H1 (cell line): ENCODE data around the gene PLA2G4F. TPM values are rescaled to one million over a fixed set of nuclear protein-coding genes. Genes with fewer than 3 reads are reported as not detected.

Experiments used
- CTCF ChIA-PET: fragments of 300-600 bp; sonication (Branson Sonifier 250); formaldehyde crosslinking; loops from one replicate; lab custom pipeline; 2021; ENCODE audit not compliant: partially characterized antibody; lab: Charles Lee
- POLR2A ChIA-PET: fragments of 300-600 bp; sonication (Branson Sonifier 250); formaldehyde crosslinking; loops from one replicate; lab custom pipeline; 2021; ENCODE audit warnings: inconsistent platforms; ENCODE audit not compliant: partially characterized antibody; lab: Charles Lee
- DNase-seq, 2 experiments: peaks; one replicate each; pipeline versions ENCODE4 v3.0.0 to v3.0.0-alpha.2; 2010 to 2022; ENCODE audit warnings: low spot score in 2 of 2, low read depth in 1 of 2, mixed read lengths in 1 of 2
- FAIRE-seq: peaks from 2 replicates; lab custom pipeline; 2011; peaks lifted over from hg19 to GRCh38; lab: Jason Lieb, UNC
- H2AFZ ChIP-seq: 2 replicates; pipeline ENCODE4 v1.8.1; 2012; ENCODE audit warnings: low read length, inconsistent platforms
- H2AK5ac ChIP-seq: 2 replicates; pipeline ENCODE4 v1.6.1; 2013; ENCODE audit warnings: low read depth, low read length
- H2BK120ac ChIP-seq: replicated peaks from 2 replicates; pipeline ENCODE3; 2013; ENCODE audit warnings: low read depth, low read length, inconsistent platforms
- H2BK12ac ChIP-seq: 2 replicates; pipeline ENCODE4 v1.6.1; 2013; ENCODE audit warnings: low read depth, low read length
- H2BK15ac ChIP-seq: 2 replicates; pipeline ENCODE4 v1.6.1; 2013; ENCODE audit warnings: low read length
- H2BK20ac ChIP-seq: 2 replicates; pipeline ENCODE4 v1.6.1; 2013; ENCODE audit warnings: low read length
- H2BK5ac ChIP-seq: 2 replicates; pipeline ENCODE4 v1.6.1; 2013; ENCODE audit warnings: low read depth, low read length
- H3K14ac ChIP-seq: 2 replicates; pipeline ENCODE4 v1.6.1; 2013; ENCODE audit warnings: inconsistent platforms; ENCODE audit not compliant: insufficient read length
- H3K18ac ChIP-seq: 2 replicates; pipeline ENCODE4 v1.6.1; 2013; ENCODE audit warnings: low read length; ENCODE audit errors: extremely low read depth
- H3K23ac ChIP-seq: 2 replicates; pipeline ENCODE4 v1.6.1; 2013; ENCODE audit warnings: inconsistent platforms; ENCODE audit not compliant: insufficient read length
- H3K23me2 ChIP-seq: 2 replicates; pipeline ENCODE4 v1.6.1; 2013; ENCODE audit warnings: low read depth, low read length
- H3K27ac ChIP-seq: 2 replicates; pipeline ENCODE4 v1.6.1; 2011; ENCODE audit warnings: low read depth, low read length, inconsistent platforms
- H3K27me3 ChIP-seq, 4 experiments: replicated peaks in 1 of 4; 1 replicate in 1 of 4; 2 replicates in 3 of 4; pipeline versions ENCODE4 v1.6.1 to v1.8.1; 2011 to 2013; ENCODE audit warnings: low read length in 3 of 4, mild to moderate bottlenecking in 3 of 4, inconsistent platforms in 2 of 4, mixed read lengths in 2 of 4, moderate library complexity in 1 of 4; ENCODE audit not compliant: control insufficient read depth in 3 of 4, insufficient read depth in 3 of 4; ENCODE audit errors: extremely low read depth in 1 of 4
- H3K36me3 ChIP-seq, 4 experiments: 2 replicates each; pipeline versions ENCODE4 v1.6.1 to v1.8.1; 2011 to 2013; ENCODE audit warnings: mild to moderate bottlenecking in 4 of 4, low read length in 3 of 4, moderate library complexity in 2 of 4, control low read depth in 1 of 4, inconsistent platforms in 1 of 4; ENCODE audit not compliant: insufficient read depth in 4 of 4, control insufficient read depth in 2 of 4
- H3K4ac ChIP-seq: replicated peaks from 2 replicates; pipeline ENCODE3; 2013; ENCODE audit warnings: low read length, low read depth, mixed read lengths, inconsistent platforms; ENCODE audit not compliant: insufficient read length
- H3K4me1 ChIP-seq, 4 experiments: replicated peaks in 1 of 4; 1 replicate in 1 of 4; 2 replicates in 3 of 4; pipeline versions ENCODE4 v1.6.1 to v1.8.1; 2011 to 2013; ENCODE audit warnings: low read length in 3 of 4, inconsistent platforms in 2 of 4, mixed read lengths in 1 of 4; ENCODE audit not compliant: insufficient read depth in 4 of 4, control insufficient read depth in 3 of 4
- H3K4me2 ChIP-seq, 2 experiments: 2 replicates each; pipeline versions ENCODE4 v1.6.1 to v1.8.1; 2011 to 2013; ENCODE audit warnings: low read depth in 2 of 2, low read length in 2 of 2, control low read depth in 1 of 2, inconsistent platforms in 1 of 2, mild to moderate bottlenecking in 1 of 2; ENCODE audit not compliant: insufficient read depth in 1 of 2
- H3K4me3 ChIP-seq, 4 experiments: fragments of 200-600, 300-600 bp in 1 of 4; sonication (generic), shearing (Covaris generic), sonication (Bioruptor Twin) in 1 of 4; 2 replicates each; pipeline versions ENCODE4 v1.5.1 to v1.8.1; 2011 to 2016; ENCODE audit warnings: low read length in 4 of 4, low read depth in 3 of 4, control low read depth in 2 of 4, inconsistent platforms in 2 of 4, mild to moderate bottlenecking in 2 of 4, mixed read lengths in 1 of 4, moderate library complexity in 1 of 4; ENCODE audit not compliant: insufficient read depth in 2 of 4; ENCODE audit errors: extremely low read depth in 1 of 4
- H3K56ac ChIP-seq: replicated peaks from 2 replicates; pipeline ENCODE3; 2013; ENCODE audit warnings: low read depth, mild to moderate bottlenecking, mixed read lengths, low read length, inconsistent platforms; ENCODE audit not compliant: insufficient read length
- H3K79me1 ChIP-seq: 2 replicates; pipeline ENCODE4 v1.6.1; 2013; ENCODE audit warnings: low read depth, low read length, control low read depth
- H3K79me2 ChIP-seq, 2 experiments: 2 replicates each; pipeline versions ENCODE4 v1.6.1 to v1.8.1; 2012 to 2013; ENCODE audit warnings: low read length in 2 of 2, mild to moderate bottlenecking in 2 of 2, inconsistent platforms in 1 of 2; ENCODE audit not compliant: insufficient read depth in 2 of 2, control insufficient read depth in 1 of 2
- H3K9ac ChIP-seq, 4 experiments: replicated peaks in 1 of 4; 1 replicate in 1 of 4; 2 replicates in 3 of 4; pipeline versions ENCODE4 v1.6.1 to v1.8.1; 2011 to 2013; ENCODE audit warnings: low read depth in 3 of 4, low read length in 3 of 4, control low read depth in 2 of 4, mild to moderate bottlenecking in 2 of 4, moderate library complexity in 2 of 4, inconsistent platforms in 1 of 4; ENCODE audit errors: extremely low read depth in 1 of 4
- H3K9me3 ChIP-seq, 2 experiments: 2 replicates each; pipeline versions ENCODE4 v1.6.1 to v1.8.1; 2012 to 2013; ENCODE audit warnings: mild to moderate bottlenecking in 2 of 2, moderate library complexity in 2 of 2, control low read depth in 1 of 2, inconsistent platforms in 1 of 2, low read depth in 1 of 2, low read length in 1 of 2, mixed read lengths in 1 of 2; ENCODE audit not compliant: insufficient read depth in 2 of 2
- H4K20me1 ChIP-seq, 2 experiments: replicated peaks in 1 of 2; 2 replicates each; pipeline versions ENCODE3 to v1.8.1; 2011 to 2013; ENCODE audit warnings: inconsistent platforms in 2 of 2, low read length in 2 of 2, mild to moderate bottlenecking in 1 of 2; ENCODE audit not compliant: insufficient read depth in 2 of 2, control insufficient read depth in 1 of 2
- H4K5ac ChIP-seq: 2 replicates; pipeline ENCODE4 v1.6.1; 2013; ENCODE audit warnings: low read length, low read depth, mixed read lengths, inconsistent platforms; ENCODE audit not compliant: insufficient read length
- H4K8ac ChIP-seq: 2 replicates; pipeline ENCODE4 v1.8.0; 2013; ENCODE audit warnings: mild to moderate bottlenecking, moderate library complexity, low read length, inconsistent platforms; ENCODE audit not compliant: insufficient read depth; ENCODE audit errors: extremely low read depth
- H4K91ac ChIP-seq: replicated peaks from 2 replicates; pipeline ENCODE3; 2013; ENCODE audit warnings: low read length, mixed read lengths, inconsistent platforms; ENCODE audit not compliant: insufficient read length
- CHD1 ChIP-seq: IDR thresholded peaks from 2 replicates; pipeline ENCODE4 v1.6.1; 2012; ENCODE audit warnings: low read depth, low read length, improper control_type of control experiment
- GABPA ChIP-seq: IDR thresholded peaks from 2 replicates; pipeline ENCODE4 v1.6.1; 2011; ENCODE audit warnings: mild to moderate bottlenecking, low read length, moderate library complexity, borderline replicate concordance; ENCODE audit not compliant: insufficient read depth
- GTF2F1 ChIP-seq: IDR thresholded peaks from 2 replicates; pipeline ENCODE4 v1.6.1; 2012; ENCODE audit warnings: low read depth, low read length, improper control_type of control experiment, borderline replicate concordance
- HDAC2 ChIP-seq, 2 experiments: fragments of 300-600 bp in 1 of 2; sonication (generic) in 1 of 2; IDR thresholded peaks; 2 replicates each; pipeline ENCODE4 v1.6.1; 2011 to 2012; ENCODE audit warnings: low read depth in 2 of 2, low read length in 2 of 2, mild to moderate bottlenecking in 2 of 2, moderate library complexity in 2 of 2, borderline replicate concordance in 1 of 2, inconsistent platforms in 1 of 2
- JUN ChIP-seq: IDR thresholded peaks from 2 replicates; pipeline ENCODE4 v1.6.1; 2011; ENCODE audit warnings: low read depth, mild to moderate bottlenecking, improper control_type of control experiment, low read length
- POLR2A ChIP-seq, 2 experiments: IDR thresholded peaks; 1 replicate in 1 of 2; 2 replicates in 1 of 2; pipeline ENCODE4 v1.6.1; 2011; ENCODE audit warnings: low read depth in 2 of 2, low read length in 2 of 2, mild to moderate bottlenecking in 2 of 2; ENCODE audit errors: control extremely low read depth in 1 of 2
- RBBP5 ChIP-seq: IDR thresholded peaks from 2 replicates; pipeline ENCODE4 v1.7.1; 2012; ENCODE audit warnings: low read depth, mild to moderate bottlenecking, inconsistent platforms, low read length, moderate library complexity, borderline replicate concordance
- SAP30 ChIP-seq: fragments of 300-600 bp; sonication (generic); IDR thresholded peaks from 2 replicates; pipeline ENCODE4 v1.7.1; 2012; ENCODE audit warnings: low read length, moderate library complexity, mild to moderate bottlenecking, inconsistent platforms; ENCODE audit not compliant: insufficient read depth, insufficient replicate concordance
- SIN3A ChIP-seq, 2 experiments: IDR thresholded peaks in 1 of 2; conservative IDR thresholded peaks in 1 of 2; 2 replicates each; pipeline ENCODE4 v1.6.1; 2011 to 2012; ENCODE audit warnings: low read length in 2 of 2, improper control_type of control experiment in 1 of 2, low read depth in 1 of 2, mild to moderate bottlenecking in 1 of 2
- SIX5 ChIP-seq: IDR thresholded peaks from 2 replicates; pipeline ENCODE4 v1.6.1; 2011; ENCODE audit warnings: mild to moderate bottlenecking, low read depth, low read length
- SRF ChIP-seq: IDR thresholded peaks from 2 replicates; pipeline ENCODE4 v1.6.1; 2011; ENCODE audit warnings: mild to moderate bottlenecking, low read depth, low read length, moderate library complexity
- TAF1 ChIP-seq: IDR thresholded peaks from 2 replicates; pipeline ENCODE4 v1.6.1; 2011; ENCODE audit warnings: mild to moderate bottlenecking, low read depth, low read length
- TBP ChIP-seq: IDR thresholded peaks from 2 replicates; pipeline ENCODE4 v1.6.1; 2011; ENCODE audit warnings: low read depth, low read length, improper control_type of control experiment
- TEAD4 ChIP-seq: IDR thresholded peaks from 2 replicates; pipeline ENCODE4 v1.6.1; 2012; ENCODE audit warnings: low read depth, low read length, inconsistent platforms, mixed read lengths
- YY1 ChIP-seq: IDR thresholded peaks from 2 replicates; pipeline ENCODE4 v1.6.1; 2011; ENCODE audit warnings: low read depth, mild to moderate bottlenecking, low read length
- WGBS, 2 experiments: shearing (Covaris generic) in 1 of 2; methylation state at CpG; one replicate each; pipeline versions ENCODE4 v1.1.6 to v1.1.7; 2013 to 2015; ENCODE audit warnings: low lambda C conversion rate in 2 of 2, mixed read lengths in 2 of 2, inconsistent platforms in 1 of 2, low coverage in 1 of 2, missing lambda C conversion rate in 1 of 2; ENCODE audit not compliant: insufficient replicate concordance in 2 of 2, insufficient coverage in 1 of 2, insufficient read length in 1 of 2; ENCODE audit errors: extremely low coverage in 1 of 2, missing lambda C conversion rate in 1 of 2; 5-methylcytosine and 5-hydroxymethylcytosine counted together
- polyA plus RNA-seq, 7 experiments: library from polyadenylated mRNA; depleted of rRNA in 3 of 7; stranded (reverse) in 5 of 7; unstranded in 2 of 7; fragments of >200 nt in 5 of 7; fragments of 200-250 nt in 2 of 7; gene quantifications; 1 replicate in 5 of 7; 2 replicates in 1 of 7; 4 replicates in 1 of 7; pipeline versions ENCODE4 v1.2.1 to v1.2.3, GENCODE V29; 2011 to 2013; ENCODE audit warnings: missing spikeins in 2 of 7, mixed read lengths in 2 of 7
- total RNA-seq: library from RNA; stranded (reverse); fragmentation: NEBNext Ultra II Directional; extraction: Animal tissue kit (Norgen Biotek cat#: 25700); gene quantifications from 2 replicates; pipeline ENCODE4 v1.2.1, GENCODE V29; 2021

The PLA2G4F gene
- total and polyA plus RNA-seq, 2 of the 8 experiments (the other 6 are each of a cell fraction or from before 2014, with no cell fraction given): not detected

DNA sequence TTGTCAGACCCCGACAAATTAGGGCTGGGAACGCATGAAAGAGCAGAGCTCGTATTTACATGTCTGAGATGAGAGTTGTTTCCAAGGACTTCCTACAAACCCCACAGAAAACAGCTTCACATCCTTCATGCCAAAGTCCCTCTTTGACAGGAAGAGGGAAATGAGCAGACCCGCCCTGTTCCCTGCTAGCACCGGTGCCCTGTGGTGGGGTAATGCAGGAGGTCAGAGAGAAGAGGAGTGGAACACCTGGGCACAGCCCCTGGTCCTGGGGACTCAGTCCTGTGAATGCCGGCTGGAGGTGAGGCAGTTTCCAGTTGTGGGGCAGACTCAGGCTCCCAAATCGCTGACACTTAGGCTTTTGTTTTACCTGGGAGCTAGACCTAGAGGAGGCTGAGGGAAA is 66.1 kb downstream of the PLA2G4F start:
- POLR2A ChIA-PET: interaction anchor here (0.6 to 0.7 kb wide), 3 partner anchors 16 to 426 kb away, joined by 3 to 4 read pairs (median 3); no protein-coding TSS in a partner anchor
- H3K23ac ChIP-seq: no peak overlapping the region
- no peaks in the 10 kb centered on the region for H3K79me2 ChIP-seq
- CTCF ChIA-PET: interaction anchor here (0.6 to 14.0 kb wide), 12 partner anchors 8 to 382 kb away, joined by 3 to 425 read pairs (median 4); no protein-coding TSS in a partner anchor
- no peak overlapping the region for H4K91ac ChIP-seq
- H3K9me3 ChIP-seq: no peaks in the 10 kb centered on the region
- H3K18ac ChIP-seq: no peak overlapping the region
- H3K56ac ChIP-seq: no peak overlapping the region
- no peaks in the 10 kb centered on the region; a peak in 1 of 8 replicates for H3K36me3 ChIP-seq
- no peaks in the 10 kb centered on the region for H4K20me1 ChIP-seq
- peaks cover 0 to 7% (median 3%) of the 10 kb centered on the region in 4 experiments; a peak in 5 of 7 replicates for H3K4me1 ChIP-seq
- H3K9ac ChIP-seq: no peak overlapping the region
- no peak overlapping the region for H3K14ac ChIP-seq
- no peak overlapping the region for H3K4me2 ChIP-seq
- H3K4me3 ChIP-seq: no peak overlapping the region
- no peaks in the 10 kb centered on the region for H3K27me3 ChIP-seq
- H2BK15ac ChIP-seq: no peak overlapping the region
- H3K79me1 ChIP-seq: no peaks in the 10 kb centered on the region
- no peaks in the 10 kb centered on the region; the same call in 1 of the 2 replicates for H3K23me2 ChIP-seq
- FAIRE-seq (no peak), DNase-seq (no peak)
- H3K27ac ChIP-seq: no peak overlapping the region
- no peak overlapping the region for H3K4ac ChIP-seq
- H4K8ac ChIP-seq: no peak overlapping the region
- H2BK20ac ChIP-seq: no peak overlapping the region
- no peak overlapping the region for H2AFZ ChIP-seq
- 78% methylated on average over 7 of the region's 7 CpGs; no CpG with 5 or more reads in 1 of the 2 experiments for WGBS, 2 experiments
- H2BK12ac ChIP-seq: no peak overlapping the region
- no peak overlapping the region for H2AK5ac ChIP-seq
- H4K5ac ChIP-seq: no peak overlapping the region
- H2BK120ac ChIP-seq: no peak overlapping the region
- H2BK5ac ChIP-seq: no peak overlapping the region
- TF ChIP-seq TEAD4 (no peak), SIX5 (no peak), SRF (no peak), CHD1 (no peak), SIN3A (conservative IDR thresholded peaks at IDR 0.05 in 1 of 2, IDR thresholded peaks at IDR 0.05 in 1 of 2; ENCODE audit: low read depth in 1 of 2, low read length in 2 of 2) (no peak), GABPA (no peak), SAP30 (no peak), TAF1 (no peak), POLR2A (IDR thresholded peaks at IDR 0.05; ENCODE audit: control extremely low read depth in 1 of 2, low read depth in 2 of 2, low read length in 2 of 2) (no peak), JUN (no peak), TBP (no peak), HDAC2 (IDR thresholded peaks at IDR 0.05; ENCODE audit: borderline replicate concordance in 1 of 2, low read depth in 2 of 2, low read length in 2 of 2) (no peak), YY1 (no peak), GTF2F1 (no peak), RBBP5 (no peak)
